Measurements from ENCODE around the gene WDFY4.

WDFY4 gene

DNA sequence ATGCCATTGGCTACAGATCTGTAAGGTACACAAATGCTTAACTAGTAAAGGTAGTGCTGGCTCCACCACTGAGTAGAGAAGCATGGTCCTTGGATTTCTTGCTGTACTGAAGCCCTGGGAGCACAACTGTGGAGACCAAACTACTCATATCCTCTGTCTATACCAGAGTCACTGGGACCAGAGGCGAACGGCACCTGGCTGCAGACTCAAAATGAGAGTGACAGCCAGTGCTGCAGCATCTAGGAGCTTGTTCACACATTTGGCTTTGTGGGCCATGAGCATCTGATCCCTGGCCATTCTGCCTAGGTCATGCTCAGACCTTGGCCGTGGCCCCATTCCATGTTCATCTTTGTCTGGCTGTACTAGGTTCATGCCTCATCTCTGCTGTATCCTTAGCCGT is 223.1 kb downstream of the WDFY4 start:
- no peak for DNase-seq (ENCODE audit: low read depth)

DNA sequence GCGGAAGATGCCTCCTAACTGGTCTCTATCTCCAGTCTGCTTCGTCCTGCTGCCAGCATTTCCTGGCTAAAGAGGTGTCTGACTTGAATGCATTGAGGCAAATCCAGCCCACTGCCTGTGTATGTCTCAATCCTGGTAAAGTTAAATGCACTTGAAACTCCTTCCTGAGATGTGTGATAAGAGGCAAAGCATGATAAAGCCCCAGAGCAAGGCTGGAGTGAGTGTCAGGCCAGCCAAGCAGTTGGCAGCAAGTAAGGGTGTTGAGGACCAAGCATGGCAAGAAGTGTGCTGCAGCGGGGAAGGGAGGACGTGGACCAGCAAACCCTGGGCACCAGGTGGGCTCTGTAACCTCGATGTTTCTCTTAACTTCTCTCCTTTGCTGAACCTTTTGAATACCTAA is 225.9 kb downstream of the WDFY4 start:
- DNase-seq (ENCODE audit: low read depth): no peak

DNA sequence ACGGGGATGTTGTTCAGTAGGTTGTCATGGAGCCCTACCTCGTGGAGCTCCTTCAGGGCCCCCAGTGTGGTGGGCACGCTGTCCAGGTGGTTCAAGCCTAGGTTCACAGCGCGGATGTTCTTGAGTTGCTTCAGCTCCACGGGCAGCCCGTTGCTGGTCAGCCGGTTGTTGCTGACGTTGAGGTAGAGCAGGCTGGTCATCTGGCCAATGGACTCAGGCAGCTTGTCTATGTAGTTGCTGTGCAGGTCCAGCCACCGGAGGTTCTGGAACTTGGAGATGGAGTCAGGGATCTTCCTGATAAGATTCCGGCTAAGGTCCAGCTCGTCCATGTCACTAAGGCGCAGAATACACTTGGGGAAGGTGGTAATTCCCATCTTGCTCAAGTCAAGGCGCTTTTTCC is 229.0 kb downstream of the WDFY4 start:
- no peak for DNase-seq (ENCODE audit: low read depth)

DNA sequence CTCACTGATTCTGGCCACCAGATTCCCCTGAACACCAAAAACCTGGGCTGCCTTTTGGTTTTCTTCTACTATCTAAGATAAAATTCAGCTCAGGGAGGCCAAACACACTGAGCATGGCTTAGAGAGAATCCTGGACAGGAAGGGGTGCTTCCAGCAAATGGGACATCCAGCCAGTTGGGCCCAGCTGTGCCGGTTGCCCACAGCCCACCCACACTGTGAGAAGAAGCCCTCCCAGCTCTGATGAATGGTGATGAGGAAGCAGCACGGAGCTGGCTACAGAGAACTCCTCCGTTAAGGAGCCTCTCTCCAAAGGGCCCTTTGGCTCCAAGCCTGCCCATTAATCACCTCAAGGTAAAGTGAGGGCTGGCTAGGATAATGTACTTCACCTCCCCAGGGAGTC is 239.1 kb downstream of the WDFY4 start:
- no peak for DNase-seq (ENCODE audit: low read depth)

DNA sequence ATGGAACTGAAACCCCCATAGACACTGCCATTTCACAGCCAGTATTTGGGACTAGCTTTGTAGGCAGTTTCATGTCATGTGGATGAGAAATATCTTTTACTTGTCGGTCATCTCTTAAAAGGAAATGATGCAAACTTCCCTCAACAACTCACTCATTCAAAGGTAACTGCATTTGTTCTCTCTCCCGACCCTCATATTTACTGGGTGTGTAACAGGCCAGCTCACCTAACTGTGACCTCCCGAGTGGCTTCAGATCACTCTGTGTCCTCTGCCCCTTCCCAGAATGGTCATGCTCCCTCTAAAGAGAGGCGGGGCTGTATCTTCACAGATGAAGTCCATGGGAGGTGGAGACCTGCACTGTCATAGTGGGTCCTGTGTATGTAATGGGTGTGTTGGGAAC is 240.3 kb downstream of the WDFY4 start:
- DNase-seq (ENCODE audit: low read depth): no peak

DNA sequence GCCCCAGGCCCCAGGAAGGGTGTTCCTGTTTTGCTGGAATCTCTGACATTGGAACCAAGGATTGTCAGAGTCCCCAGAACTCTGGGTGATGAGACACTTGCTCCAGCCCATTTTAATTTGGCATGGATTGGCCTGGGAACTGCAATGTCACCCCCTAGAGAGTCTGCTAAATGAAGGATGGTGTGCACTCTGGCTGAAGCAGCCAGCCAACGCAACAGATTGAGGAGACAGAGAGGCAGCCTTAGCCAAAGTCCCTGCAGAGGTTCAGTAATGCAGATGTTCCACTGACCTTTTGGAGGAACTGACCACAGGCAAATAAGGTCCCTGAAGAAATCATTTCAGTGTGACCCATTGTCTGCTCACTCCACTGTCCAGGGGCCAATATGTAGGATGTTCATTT is 241.6 kb downstream of the WDFY4 start:
- DNase-seq (ENCODE audit: low read depth): no peak

DNA sequence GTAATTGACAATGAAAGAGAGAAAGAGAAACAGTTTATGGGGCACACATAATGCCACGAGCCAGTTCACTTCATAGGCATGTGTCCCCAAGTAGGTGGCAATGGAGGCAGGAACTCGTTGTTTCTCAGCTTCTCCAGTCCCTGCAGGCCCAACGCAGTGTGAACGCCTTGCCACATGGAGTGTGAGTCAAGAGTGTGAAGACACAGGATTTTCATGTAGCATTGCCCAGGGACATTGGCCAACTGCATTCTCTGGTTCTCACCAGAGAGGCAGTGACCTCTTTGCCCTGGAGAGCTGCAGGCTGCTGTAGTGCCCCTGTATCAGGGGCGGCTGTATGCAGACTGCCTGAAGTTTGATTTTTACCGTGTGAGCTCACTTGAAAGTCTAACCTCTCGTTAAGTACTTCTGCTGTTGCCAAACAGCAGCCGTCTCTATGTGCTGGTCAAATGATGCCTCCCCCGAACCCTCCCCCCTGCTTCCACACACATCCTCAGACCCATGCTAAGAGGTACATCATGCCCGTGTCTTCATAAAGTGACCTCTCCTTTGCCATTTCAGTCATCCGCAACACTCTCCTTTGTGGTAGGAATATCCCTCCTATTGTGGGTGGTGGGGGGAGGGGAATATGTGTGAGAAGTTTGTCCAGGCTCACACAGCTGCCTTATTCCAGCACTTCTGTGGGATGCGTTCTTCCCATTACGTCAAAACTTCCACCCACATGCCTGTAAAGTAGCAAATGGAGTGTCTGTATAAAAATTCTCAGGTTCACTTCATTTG is 242.3 kb downstream of the WDFY4 start:
- no peak for DNase-seq (ENCODE audit: low read depth)

DNA sequence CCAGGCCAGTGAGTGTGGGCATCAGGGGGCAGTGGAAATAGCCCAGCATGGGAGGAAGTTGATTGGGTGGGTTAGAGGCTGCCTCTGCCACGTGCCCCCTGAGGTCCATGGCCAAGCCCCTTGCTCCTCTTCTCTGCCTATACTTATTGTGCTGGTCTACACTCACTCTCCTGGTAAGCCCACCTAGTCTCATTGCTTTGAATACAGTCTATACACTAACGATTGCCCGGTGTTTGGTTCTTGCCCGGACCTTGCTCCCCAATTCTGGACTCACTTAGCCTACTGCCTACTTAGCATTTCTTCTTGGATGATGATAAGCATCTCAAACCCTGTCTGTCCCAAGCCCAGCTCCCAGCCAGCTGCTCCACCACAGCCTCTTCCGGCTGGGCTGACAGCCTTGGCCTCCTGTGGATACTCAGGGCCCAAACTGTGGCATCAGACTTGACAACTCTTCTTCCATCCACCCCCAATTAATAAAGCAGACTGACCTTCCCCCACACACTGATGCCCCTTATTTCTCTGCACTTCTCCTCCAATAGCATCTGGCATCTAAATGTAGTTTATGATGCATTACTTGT is 244.8 kb downstream of the WDFY4 start:
- DNase-seq (ENCODE audit: low read depth): no peak

DNA sequence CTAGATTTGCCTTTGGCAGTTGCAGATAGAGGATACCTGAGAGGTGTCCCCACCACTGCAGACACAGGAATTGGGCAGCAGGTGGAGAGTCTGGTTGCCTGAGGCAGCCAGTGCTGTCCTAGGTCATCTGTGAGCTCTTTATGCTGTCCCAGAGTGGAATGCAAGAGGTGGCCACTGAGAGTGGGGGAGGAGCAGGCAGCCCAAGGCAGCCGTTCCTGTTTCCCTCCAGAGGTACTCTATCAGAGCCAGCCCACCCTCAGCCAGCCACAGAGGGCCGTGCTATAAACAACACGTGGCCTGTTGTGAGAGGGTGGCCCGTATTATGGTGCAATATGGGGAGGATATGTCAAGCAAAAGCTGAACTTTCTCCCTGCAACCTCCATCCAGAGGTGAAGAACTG is 246.5 kb downstream of the WDFY4 start:
- no peak for DNase-seq (ENCODE audit: low read depth)

DNA sequence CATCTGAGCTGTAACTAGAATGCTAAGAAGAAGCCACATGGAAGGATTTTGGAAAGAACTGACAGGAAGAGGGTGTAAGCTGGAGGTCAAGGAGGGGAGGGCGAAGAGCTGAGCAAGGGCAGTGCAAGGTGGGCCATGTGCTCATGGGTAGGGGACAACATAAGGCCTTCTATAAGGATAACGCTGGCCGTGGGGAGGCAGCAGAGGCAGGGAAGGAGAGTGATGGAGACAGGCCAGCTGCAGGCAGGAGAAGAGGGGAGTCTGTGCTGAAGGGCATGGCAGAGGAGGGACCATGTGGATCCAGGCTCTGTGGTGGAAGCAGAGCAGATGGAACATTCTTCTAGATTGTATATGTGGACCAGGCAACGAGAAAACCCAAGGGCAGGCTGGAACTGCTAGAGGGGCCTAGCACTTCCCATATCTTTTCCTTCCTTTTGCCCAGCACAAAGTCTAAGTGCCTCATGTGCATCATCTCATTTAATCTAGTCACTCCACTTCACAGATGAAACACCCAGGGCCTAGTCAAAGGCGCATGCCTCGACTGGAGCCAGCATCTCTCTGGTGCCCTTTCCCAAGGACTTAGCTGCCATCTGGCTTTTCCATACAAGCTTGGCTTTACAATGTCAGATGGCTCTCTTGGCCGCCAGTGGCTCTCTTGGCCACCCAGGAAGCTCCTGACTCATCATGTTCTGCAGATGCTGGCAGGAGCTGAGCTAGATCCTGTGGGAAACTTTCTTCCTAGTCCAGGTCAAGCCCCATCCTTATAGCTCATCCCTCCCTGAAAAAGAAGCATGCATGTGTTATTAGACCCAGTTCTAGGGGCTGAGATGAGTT is 248.4 kb downstream of the WDFY4 start:
- no peak for DNase-seq (ENCODE audit: low read depth)

DNA sequence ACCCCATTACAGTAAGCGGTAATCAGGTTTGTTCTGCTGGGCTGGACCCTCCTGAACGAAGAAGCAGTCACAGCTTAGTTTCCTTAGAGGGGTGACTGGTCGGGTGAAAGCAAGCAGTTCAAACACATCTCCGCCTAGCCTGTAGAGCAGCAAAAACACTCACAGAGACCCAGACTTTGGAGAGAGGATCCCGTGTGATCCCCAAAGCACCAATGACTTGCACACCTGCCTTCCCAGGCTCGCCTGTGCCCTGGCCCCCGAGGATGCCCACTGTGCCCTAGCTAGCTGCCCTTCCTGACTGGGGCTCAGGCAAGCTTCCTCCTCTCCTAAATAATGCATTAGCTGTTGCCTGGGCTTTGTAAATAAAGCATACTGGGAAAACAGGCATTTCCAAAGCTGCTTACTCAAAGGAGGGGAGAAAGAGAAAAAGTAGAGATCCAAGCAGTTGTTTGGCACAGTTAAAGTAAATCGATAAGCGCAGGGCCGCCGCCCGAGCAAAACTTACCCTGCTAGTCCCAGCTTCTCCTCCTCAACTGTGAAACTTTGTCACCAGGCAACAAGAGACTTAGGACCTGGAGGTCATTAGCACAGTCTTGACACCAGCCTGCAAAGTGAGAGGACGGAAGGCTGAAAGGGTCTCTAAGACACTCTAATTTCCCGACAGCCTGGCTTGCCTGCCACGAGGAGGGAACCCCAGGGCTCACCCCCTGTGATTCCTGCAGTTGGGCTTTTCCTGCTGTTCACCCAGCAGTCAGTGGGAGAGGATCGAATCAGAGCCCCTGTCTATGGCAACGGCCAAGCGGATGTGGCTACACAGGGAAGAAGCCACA is 250.2 kb downstream of the WDFY4 start:
- DNase-seq (ENCODE audit: low read depth): no peak

DNA sequence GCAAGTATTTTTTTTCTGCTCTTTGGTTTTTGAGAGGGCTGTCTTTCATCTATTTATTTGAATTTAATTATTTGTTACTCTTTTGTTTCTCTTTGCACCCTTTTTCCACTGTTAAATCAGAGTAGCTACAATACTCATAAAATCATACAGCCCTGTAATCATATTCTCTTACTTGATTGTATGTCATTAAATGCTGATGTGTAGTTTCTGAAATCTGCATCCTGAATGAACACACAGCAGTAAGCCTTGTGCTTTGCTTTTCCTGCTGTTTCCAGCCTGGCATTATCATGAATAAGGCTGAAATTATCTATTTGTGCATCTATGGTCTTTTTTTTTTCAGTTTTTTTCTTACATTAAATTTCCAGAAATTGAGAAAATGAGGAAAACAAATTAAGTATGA is 250.9 kb downstream of the WDFY4 start:
- DNase-seq (ENCODE audit: low read depth): no peak

DNA sequence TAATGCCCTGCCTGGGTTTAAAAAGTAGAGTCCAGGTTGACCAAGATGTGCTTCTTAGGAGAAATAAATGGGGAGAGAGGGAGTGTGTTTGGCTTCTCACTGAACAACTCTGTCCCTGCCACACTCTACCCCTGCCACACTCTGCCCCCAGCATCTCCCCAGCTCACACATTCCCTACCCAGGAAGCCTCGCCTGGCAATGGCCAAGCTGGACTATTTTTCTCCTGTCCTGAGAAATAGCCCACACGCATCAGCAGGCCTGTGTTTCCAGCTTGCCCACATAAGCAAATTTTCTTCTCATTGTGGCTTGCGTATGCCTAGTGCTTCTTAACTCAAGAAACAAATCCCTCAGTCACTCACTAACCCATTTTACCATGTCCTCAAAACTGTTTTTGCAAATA is 253.1 kb downstream of the WDFY4 start:
- no peak for DNase-seq (ENCODE audit: low read depth)

DNA sequence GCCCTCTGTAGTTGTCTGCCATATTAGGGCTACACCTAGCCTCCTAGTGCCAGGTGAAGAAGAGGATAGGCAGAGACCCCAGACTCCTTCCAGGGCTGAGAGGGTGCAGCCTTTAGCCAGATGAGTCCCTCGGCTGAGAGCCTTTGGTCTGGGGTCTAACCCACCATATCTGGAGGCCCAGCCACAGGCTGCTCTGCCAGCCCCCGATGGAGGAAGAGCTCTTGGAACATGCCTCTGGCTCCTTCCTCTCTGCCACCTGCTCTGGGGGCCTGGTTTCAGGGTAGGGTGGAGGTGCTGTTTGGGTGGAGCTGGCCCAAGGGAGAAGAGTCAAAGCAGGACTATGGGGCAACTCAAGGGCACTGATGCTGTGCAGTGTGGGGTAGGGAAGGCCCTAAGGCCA is 253.6 kb downstream of the WDFY4 start:
- no peak for DNase-seq (ENCODE audit: low read depth)

DNA sequence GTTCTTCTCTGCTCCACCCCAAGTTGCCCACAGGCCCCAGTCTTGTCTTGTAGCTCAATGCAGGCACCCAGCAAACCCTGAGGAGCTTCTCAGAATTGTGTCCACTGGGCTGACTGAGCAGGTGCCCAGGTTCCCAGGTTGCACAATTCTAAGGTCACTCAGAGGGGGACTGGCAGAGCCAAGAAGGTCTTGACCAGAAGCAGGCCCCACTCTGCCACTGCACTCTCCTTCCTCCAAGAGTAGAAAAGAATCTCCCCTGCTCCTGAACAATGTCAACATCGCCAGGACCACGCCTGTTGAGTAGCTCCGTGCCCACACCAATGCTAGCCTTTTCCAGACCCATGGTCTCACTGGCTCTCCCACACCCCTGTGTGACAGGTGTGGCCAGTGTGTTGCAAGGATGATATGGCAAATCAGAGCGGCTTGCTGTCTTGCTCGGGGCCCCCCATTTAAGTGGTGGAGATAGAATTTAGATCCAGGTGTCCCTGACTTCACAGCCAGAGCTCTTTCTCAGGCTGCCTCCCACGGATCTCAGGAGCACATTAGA is 254.4 kb downstream of the WDFY4 start:
- no peak for DNase-seq (ENCODE audit: low read depth)

DNA sequence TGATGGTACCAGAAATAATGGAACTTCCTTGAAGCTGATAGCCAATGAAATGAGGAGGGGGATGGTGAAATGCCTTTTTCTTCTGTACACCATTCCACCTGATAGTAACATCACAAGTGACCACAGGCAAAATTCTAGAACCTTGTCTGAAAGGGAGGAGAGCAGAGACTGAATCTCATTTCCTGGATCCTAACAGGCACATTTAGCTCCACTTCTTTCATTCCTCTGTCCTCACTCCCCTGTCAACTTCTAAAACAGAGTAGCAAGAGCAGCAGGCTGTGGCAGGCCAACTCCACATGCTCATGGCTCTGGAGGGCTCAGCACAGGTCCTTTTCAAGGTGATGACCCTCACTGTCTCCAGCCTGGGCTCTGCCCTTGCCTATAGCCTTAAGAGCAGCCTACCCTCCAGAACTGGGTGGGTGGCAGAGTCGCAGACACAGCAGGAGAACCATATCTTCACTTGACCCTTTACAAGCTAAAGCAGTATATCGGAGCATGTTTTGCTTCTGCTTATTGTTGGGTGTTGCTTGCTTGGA is 255.2 kb downstream of the WDFY4 start, which contains the start of gene LRRC18:
LRRC18 (minus strand) TSS at position 51 of the 536 bp plus-strand sequence. CDS start 25,685 bp downstream, outside the sequence.
- no peak for DNase-seq (ENCODE audit: low read depth)

DNA sequence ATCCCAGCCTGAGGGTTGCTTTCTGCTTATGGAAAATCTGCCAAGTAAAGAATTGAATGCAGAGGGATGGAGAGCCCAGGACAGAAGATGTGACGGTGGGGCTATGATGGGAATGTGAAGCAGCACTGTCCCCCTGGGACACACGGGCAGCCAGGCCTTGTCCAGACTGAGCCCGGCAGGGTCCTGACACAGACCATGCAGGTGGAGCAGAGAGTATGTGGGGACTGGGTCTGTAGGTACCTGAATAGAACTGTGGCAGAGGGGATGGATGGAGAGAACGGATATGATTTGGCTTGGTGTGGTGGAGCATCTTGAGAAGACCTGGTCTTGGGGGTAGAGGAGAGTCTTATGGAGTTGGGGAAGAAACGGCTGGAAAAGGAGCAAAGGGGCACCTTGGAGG is 255.7 kb downstream of the WDFY4 start:
- no peak for DNase-seq (ENCODE audit: low read depth)

DNA sequence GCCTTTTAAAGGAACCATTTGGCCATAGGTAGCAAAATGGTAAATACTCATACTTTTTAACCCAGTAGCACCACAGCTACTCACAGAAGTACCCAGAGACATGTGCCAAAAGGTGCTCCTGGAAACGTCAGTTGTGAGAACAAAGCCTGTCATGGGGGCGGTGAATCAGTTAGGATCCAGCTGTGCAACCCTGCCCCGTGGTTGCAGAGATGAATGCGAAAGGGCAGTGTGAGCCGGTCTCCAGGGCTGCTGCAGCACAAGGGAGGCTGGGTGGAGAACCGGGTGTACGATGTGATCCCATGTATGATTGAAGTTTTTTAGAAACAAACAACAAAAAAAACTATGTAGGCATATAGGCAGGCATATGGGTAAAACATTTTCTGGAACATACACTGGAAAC is 256.3 kb downstream of the WDFY4 start:
- no peak for DNase-seq (ENCODE audit: low read depth)

DNA sequence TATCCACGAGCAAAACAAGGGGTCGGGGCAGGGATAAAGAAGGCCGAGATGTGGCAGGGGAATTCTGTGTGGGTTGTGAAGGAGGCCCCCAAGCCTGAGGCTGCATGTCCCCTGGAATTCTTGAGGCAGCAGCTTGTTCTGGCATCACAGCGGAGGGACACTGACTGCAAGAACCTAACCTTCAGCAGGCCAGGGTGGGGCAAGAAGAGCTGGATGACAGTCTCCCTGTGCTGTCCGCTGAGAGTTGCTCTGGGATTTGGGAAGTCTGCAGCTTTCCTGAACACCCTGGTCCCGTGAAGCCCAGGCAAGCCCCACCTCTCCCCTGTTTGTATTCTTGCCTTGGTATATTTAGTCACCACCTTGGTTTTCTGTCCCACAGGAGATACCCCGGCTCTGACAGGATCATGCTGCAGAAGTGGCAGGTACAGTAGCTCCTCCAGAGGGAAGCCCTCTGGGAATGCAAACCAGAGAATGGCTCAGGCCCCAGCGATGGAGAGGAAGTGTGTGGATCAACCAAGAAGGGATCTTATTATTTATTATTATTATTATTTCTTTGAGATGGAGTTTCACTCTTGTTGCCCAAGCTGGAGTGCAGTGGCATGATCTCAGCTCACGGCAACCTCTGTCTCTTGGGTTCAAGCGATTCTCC is 256.9 kb downstream of the WDFY4 start:
- DNase-seq (ENCODE audit: low read depth): no peak

DNA sequence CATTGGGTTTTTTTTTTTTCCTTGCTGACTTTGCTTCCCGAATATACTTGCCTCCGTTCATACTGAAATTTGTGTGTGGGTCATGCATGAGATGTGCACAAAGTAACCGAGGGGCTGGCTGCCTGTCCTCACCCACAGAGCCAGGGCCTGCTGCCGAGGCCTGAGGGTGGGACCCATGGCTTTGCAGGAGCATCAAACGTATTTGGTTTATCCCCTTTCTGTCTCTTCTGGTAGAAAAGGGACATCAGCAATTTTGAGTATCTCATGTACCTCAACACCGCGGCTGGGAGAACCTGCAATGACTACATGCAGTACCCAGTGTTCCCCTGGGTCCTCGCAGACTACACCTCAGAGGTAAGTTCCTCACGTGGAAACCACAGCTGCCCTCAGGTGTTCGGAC is 258.4 kb downstream of the WDFY4 start:
- no peak for DNase-seq (ENCODE audit: low read depth)

DNA sequence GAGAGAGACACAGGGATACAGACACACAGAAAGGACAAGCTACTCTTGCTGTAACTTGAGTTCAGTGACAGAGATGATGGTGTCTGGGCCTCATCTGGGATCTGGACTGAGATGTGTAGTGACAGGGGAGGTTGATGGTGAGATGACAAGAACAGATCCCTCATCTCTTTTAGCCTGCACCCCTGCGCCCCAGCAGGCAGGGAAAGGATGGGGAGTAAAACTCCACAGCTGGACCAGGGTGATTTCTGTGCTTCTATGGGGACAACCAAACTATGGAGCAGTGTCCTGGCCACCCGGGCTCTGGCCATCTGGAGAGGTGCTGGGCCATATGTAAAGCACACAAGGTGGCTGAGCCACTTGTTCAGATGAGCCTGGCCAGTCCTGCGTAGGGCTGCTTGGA is 259.5 kb downstream of the WDFY4 start:
- DNase-seq (ENCODE audit: low read depth): no peak
